ENCODE data around the gene TXK.

Gene TXK

GRCh38 chr4:48133669-48134068 is 381 bp downstream of the TXK start:
- no peak for DNase-seq

- DNase-seq, result no peak
Observed at GRCh38 chr4:48131736-48132135, 2.3 kb downstream of the TXK start.

- no peak for DNase-seq
Observed at GRCh38 chr4:48130100-48130499, 4.0 kb downstream of the TXK start.

DNA sequence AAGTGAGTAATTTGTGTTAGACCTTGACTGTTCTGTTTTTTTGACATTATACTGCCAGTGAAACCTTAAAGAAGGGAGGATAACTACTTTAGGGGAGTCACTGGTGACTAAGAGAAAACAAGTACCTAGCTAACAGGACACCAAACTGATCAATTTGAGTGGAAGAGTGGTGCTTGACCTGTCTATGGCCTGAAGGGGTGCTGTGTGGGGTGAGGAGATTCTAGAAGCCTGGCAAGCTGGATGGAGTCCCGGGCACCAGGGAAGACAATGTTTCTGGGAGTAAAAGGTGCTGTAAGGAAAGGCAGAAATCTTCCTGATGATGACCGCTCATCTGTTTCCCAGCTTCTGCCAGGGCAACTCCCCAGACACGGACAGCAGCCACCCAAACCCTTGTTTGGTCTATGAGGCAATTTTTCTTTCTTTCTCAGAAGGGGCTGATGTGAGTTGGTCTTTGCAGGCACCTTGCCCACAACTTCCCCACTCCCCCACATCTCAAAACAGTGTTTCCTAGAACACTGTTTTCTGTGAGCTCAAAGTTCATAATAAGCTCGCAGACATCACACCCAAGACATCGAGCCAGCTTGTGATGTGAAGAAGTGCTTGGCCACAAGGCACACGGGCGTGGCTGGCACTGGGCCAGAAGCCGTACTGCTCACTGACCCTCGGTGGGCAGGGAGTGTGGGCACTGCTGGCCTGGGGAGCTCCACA is 4.6 kb downstream of the TXK start:
- no peak for DNase-seq

DNA sequence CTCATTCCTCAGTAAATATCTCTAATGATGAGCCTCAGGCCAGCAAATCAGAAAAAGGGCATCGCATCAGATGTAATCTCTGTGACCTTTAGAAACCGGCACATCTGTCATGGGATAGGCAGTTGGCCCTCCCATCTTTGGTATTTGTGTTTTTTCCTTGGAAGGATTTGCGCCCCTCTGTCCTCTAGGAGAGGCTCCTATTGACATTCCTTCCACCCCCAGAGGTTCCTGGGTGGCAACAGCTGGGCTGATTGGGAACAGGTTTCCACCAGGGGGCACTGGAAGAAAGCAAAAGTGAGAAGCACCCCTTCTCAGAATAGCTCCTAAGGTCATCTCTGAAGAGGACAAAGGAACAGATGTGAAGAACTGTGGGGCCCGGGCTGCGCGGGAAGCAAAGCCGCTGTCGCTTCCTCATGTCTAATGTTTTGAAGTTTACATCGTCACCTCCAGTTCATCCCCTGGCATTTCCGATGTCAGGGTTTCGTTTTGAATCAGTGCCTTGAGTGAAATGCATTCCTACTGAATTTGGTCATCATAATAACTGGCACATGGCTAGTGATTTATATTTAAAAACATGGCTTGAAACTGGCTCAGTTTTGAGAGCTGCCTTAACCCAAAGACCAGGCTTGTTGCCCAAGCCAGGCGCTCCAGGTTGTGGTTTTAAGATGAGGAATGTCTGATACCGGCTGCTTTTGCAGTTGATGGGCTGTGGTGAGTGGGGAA is 6.2 kb downstream of the TXK start:
- peak; percentile 65 for DNase-seq

DNA sequence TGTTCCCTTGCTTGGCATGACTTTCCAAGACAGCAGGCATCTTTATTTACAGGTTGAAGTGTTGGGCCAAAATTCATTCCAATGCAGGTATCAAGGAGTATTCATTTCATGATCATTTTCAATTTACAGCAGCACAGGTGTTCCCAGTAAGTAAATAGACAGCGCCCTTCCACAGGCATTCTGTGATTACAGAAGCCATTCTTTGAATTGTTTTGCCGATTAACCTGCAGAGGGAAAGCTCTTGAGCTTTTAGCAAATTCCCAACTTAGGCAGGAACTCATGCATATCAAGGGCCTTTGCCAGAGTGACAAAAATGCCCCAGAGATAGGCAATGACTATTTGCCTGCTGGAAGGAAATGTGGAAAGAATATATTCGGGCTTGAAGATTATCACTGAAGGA is 6.8 kb downstream of the TXK start:
- no peak for DNase-seq

GRCh38 chr4:48126621-48127020 is 7.4 kb downstream of the TXK start:
- no peak for DNase-seq

DNA sequence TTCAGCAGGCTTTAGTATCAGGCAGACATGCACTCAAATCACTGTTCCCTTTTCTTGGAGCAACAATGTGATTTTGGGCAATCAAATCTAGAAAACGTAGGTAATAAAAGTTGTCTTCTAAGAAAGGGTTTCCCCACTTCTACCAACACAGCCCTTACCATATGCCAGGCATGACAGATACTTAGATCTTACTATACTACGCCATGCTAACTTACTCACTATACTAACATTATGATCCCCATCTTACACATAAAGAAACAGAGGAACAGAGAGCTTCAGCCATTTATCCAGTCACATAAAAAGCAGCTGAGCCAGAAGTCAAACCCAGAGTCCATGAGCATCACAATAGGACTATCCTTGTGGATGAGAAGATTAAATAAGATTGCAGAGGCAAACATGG is 9.2 kb downstream of the TXK start:
- no peak for DNase-seq

DNA sequence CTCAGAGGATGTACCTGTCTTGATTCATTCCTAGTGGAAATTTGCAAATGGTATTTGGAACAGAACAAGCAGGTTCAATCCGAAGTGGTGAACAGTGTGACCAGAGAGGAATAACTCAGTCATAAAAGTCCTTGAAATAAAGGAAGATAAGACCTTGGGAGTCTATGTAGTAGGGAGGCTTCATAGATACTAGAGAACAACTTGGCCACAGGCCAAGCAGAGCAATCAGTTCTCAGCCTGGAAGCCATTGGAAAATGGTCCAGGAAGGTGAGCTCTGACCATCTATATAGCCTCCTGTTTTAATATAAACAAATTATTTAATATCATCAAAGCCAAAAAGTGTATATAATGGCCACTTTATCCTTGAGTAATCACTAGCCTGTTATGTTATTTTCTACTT is 11.3 kb downstream of the TXK start:
- no peak for DNase-seq

DNA sequence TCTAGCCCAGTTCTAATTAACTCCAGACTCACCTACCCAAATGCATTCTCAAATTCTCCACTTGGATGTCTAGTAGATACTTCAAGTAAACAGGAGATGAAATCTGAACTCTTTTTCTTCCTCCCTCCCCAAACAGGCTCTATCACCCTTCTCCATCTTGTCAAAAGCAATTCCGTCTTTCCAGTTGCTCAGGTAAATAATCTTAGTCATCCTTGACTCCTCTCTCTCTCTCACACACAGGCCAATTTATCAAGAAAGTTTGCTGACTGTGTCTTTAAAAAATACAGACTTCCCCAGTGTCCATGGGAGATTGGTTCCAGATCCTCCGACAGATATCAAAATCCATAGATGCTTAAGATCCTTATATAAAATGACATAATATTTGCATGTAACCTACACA is 12.9 kb downstream of the TXK start:
- DNase-seq, result no peak

GRCh38 chr4:48120132-48120531 is 13.9 kb downstream of the TXK start:
- no peak for DNase-seq

DNA sequence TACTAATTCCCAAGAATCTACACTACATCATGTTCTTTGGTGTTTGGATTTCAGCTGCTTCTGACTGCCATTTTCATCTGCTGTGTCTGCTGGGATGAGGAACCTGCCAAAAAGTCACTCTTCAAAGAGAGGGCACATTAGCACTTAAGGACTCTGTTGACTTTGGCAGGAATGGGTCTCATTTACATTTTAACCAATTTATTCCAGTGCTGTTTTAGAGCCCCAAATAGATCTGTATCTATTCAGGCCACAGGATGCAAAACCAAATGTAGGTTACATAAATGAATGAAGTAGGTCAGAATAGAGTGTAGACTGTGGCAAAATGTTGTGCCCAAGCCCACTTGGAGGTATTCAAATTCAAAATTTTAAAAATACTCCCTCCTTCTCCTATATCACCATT is 14.4 kb downstream of the TXK start:
- DNase-seq, result no peak

DNA sequence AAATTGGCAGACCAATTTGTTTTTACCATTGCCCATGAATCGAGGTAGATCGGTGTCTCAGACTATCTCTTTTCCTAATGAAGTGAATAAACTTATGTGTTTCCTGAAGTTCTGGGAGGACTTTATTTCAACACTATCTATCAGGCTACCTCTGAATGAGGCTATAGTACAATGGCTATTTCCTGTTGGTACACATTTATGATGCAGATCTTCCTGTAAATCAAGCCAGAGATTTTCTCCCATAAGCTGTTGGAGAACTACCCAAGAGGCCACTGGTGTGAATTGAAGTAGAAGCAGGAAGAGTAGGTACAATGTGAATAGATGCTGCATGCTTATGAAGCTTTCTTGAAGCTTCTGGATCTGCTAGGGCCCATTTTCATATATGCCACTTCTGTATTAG is 16.0 kb downstream of the TXK start:
- no peak for DNase-seq

GRCh38 chr4:48116582-48116981 is 17.5 kb downstream of the TXK start:
- no peak for DNase-seq

DNA sequence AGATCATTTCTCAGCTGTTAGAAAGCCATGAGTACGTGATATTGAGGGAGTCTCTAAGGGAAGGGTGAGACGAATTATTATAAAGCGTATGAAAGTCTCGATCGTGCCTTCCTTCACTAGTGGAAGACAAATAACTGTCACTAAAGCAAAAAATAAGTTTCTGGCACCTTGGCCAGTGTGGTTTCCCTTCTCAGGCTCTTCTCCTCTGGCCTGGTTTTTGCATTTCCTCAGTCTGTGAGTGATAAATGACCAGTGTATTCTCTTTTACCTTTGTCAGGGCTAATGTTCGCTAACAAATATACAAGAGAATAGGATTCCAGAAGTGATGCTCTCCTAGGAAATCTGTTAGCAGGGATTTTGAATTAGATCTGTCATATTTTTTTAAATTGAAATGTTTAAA is 19.6 kb downstream of the TXK start:
- DNase-seq, result no peak

DNA sequence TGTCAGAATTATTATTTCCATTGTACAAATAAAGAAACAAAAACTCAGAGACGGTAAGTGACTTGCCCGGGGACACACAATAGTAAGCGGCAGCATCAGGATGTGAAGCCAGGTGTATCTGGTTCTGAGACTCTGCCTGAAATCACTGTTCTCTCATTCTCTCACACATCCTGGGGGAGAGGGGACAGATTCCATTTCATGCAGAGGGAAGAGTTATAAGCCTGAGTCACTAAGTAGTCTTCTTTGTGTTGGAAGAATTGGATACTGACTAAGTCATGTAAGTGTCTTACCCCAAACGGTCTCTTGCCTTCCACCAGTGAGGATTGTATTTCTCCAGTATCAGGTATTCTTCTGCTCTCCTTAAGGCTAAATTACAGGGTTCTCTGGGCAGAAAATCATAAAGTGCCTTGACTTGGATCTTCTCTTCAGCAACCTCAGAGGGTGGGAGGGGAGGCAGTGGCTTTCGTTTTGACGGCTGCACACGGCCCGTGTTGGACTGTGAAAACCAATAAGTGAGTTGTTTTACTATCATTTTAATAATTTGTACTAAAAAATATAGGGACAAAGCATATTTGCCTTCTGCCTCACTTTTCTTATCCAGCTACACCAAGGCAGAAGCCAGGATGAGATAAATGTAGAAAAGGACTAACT is 21.9 kb downstream of the TXK start:
- no peak for DNase-seq

DNA sequence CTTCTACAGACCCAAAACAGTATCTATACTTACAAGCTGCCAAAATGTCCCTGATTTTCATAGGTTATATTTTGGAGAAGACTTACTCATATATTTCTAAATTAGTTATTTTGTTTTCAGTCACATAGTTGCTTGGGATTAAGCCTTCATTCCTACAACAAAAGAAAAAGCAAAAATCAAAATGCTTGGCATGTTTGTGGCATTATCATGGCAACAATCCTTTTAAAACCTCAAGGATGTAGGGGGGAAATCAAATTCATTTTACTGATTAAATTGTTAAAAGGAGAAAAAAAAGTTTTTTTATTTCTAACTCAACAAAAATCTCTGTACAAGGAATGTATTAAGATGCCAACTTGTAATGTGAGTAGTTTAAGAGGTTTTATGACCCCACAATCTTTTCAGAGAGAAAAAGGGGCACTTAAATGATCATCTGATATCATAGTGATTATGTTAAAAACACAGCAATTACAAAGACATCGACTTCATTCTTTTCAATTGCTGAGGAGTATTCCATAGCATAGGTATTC is 23.5 kb downstream of the TXK start:
- DNase-seq, result no peak

DNA sequence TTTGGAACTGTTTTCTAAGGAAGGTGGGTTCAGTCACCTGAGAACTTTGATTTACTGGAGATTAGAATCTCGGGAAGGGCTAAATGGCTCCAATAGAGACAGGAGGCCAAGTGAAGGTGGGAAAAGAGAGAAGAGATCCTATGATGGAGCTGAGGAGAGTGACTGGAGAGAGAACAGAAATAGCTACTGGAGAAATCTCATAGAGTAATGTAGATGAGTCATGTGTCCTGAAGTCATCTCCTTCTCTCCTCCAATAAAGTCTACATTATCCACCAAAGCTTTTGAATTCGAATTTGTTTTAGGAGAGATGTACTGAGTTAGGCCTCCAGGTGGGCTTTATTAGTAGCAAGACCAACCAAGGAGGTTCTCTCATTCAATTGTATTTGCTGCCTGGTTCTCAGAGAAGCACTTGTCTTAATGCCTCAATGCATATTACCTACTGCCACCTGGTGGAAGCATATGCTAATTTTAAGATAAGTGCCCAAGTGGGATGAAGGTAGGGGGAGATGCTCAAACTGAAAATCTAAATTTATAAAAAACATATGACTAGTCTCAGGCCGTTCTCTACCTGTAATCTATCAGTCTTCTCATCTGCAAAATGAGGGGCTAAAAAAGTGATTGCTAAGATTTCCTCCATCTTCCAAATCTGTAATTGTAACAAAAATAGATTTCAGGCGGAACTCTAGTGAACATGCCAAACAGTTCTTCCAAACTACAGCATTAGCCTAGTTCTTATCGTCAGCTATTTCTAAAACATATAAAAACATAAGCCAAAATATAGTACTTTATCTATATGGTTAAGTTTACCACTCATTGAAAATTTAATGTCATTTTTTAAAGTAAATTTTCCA is 24.4 kb downstream of the TXK start:
- DNase-seq, result peak; percentile 4

DNA sequence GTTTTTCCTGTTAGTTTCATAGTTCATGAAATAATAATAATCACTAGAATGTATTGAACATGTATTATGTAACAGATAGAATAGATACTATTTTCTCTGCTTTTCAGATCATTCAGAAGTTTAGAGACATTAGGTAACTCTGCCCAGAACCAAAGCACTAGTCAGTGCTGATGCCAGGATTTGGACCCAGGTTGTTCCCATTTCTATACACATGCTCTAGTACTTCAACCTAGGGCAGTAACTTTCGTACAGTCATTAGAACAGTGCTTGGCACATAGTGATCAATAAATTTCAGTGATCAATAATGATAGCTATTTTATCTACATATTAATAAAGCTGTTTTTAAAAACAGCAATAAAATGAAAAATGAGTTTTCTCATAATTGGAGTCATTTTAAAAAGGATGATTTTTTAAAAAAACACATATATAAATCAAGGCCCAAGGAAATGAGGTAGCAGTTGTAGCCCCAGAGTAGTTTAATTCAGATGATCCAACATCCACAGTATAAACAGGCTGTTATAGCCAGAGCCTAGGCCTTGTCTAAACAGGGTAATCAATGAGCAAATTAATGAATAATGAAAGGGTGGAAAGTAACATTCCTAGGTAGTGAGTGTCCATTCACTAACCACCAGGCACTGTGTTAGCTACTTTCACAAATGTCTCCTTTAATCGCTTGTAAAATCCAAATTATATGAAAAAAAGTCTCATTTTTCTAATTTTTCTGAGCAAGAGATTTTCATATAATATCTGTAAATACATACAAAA is 25.6 kb downstream of the TXK start:
- no peak for DNase-seq

GRCh38 chr4:48105230-48105629 is 28.8 kb downstream of the TXK start:
- DNase-seq, result no peak

- no peak for DNase-seq
Observed at GRCh38 chr4:48103483-48104139, 30.4 kb downstream of the TXK start.

- no peak for DNase-seq
Observed at GRCh38 chr4:48102303-48102702, 31.7 kb downstream of the TXK start.

All from NCI-H524 treated with DMSO at 0.1 percent for 48 hours (cell line).